Activated CD8-positive, alpha-beta memory T cell treated with anti-CD3 and anti-CD28 coated beads for 24 hours (primary cell): ENCODE data around the gene SETD6.
A peak's percentile ranks its signal among the peaks of the same experiment; 100 is the strongest.

Source experiments
- DNase-seq: peaks from one replicate; pipeline ENCODE4 v3.0.0-alpha.2; 2020

SETD6 gene

GRCh38 chr16:58494981-58495520 lies 20.3 kb upstream of the SETD6 start:
- peak; percentile 74 for DNase-seq

GRCh38 chr16:58495521-58496331 lies 19.6 kb upstream of the SETD6 start:
- no peak for DNase-seq

- no peak for DNase-seq
Observed at GRCh38 chr16:58497468-58497867, 17.8 kb upstream of the SETD6 start.

- DNase-seq, result no peak
Observed at GRCh38 chr16:58497935-58498334, 17.4 kb upstream of the SETD6 start.

- no peak for DNase-seq
Observed at GRCh38 chr16:58498341-58499091, 16.8 kb upstream of the SETD6 start.

GRCh38 chr16:58499092-58499511 lies 16.2 kb upstream of the SETD6 start:
- DNase-seq, result no peak

- DNase-seq, result no peak
Observed at GRCh38 chr16:58499615-58500351, 15.5 kb upstream of the SETD6 start, which contains the start of gene NDRG4. Gene NDRG4 (plus strand): TSS chr16:58500143. CDS start chr16:58500249, 106 bp downstream.

- DNase-seq, result no peak
Observed at GRCh38 chr16:58500430-58501241, 14.7 kb upstream of the SETD6 start.

GRCh38 chr16:58501242-58502131 lies 13.8 kb upstream of the SETD6 start:
- peak; percentile 74 for DNase-seq

- no peak for DNase-seq
Observed at GRCh38 chr16:58502217-58502921, 12.9 kb upstream of the SETD6 start.

- DNase-seq, result no peak
Observed at GRCh38 chr16:58503166-58503862, 12.0 kb upstream of the SETD6 start.

- no peak for DNase-seq
Observed at GRCh38 chr16:58503863-58504688, 11.2 kb upstream of the SETD6 start.

- peak; percentile 52 for DNase-seq
Observed at GRCh38 chr16:58506241-58507194, 8.8 kb upstream of the SETD6 start.

- peak; percentile 38 for DNase-seq
Observed at GRCh38 chr16:58507195-58507962, 7.9 kb upstream of the SETD6 start.

GRCh38 chr16:58507963-58508670 lies 7.2 kb upstream of the SETD6 start:
- DNase-seq, result peak; percentile 42

GRCh38 chr16:58508671-58509251 lies 6.6 kb upstream of the SETD6 start:
- peak; percentile 45 for DNase-seq
